GM19324 (cell line): ENCODE data around the gene RAB25.

Experiments
- ATAC-seq: cut with Tn5 transposase; IDR thresholded peaks from one replicate; pipeline ENCODE4 v1.9.1; 2021; ENCODE audit warnings: mild to moderate bottlenecking, moderate library complexity; ENCODE audit not compliant: unreplicated experiment, low FRiP score

The RAB25 gene

DNA sequence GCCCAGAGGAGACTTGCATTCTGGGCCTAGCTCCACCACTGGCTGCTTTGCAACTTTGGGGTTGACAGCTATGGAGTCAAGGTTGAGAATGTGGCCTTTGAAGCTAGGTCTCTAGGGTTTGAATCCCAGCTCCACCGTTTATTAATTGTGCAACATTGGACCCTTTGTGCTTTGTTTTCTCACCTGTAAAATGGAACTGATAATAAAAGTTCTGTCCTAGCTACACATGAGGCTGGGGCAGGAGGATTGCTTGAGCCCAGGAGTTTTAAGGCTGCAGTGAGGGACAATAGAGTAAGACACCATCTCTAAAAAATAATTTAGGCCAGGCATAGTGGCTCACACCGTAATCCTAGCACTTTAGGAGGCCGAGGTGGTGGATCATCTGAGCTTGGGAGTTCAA is 38.3 kb downstream of the RAB25 start:
- ATAC-seq = no peak

DNA sequence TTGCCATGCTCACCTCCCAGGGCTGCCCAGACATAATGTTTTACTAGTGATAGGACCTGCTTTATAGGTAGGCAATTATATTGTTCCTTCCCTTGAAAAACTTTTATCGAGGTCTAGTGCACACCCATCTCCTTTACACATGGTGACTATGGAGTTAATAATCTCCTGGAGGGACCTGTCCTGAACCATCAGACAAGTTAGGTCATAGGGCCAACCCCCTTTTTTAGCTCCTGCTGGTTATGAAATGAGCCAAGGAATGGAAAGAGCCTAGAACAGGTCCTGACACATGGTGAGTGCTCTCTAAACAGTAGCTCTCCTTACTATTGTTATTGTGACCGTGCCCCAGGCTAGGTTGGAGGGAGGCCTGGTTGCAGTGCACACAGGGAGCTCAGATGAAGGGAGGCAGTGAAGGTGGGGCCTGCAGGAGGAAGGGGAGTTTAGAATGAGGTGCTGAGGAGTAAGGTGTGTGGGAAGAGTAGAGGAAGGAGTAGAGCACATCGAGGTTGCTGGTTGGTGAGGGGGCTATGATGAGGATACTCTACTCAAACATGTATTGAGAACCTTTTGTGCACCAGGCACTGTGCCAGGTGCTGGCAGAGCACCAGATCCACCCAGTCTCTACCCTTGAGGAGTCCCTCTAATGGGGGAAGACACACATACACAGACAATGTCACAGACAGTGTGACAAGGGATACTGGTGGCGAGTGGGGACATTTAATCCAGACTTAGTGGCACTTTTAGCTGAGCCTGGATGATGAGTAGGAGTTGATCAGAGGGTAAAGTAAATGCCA is 39.4 kb downstream of the RAB25 start:
- ATAC-seq = no peak

DNA sequence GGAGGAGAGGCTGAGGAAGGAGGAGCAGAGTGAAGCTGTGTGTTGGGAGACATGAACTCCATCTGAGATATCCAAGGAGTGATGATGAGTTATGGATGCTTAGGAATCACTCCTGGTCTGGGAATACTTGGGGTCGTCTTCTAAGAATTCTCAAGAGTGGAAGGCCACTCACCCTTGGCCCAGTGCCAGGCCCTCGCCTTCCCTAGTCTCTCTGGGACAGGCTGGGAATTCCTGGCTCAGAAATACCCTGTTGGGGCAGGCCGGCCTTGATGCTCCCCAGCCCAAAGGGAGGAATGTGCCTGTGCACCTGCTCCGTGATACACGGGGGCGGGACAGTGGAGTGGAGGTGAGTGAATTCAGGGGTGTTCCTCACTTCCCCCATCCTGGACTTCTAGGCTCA is 40.9 kb downstream of the RAB25 start:
- ATAC-seq = no peak

DNA sequence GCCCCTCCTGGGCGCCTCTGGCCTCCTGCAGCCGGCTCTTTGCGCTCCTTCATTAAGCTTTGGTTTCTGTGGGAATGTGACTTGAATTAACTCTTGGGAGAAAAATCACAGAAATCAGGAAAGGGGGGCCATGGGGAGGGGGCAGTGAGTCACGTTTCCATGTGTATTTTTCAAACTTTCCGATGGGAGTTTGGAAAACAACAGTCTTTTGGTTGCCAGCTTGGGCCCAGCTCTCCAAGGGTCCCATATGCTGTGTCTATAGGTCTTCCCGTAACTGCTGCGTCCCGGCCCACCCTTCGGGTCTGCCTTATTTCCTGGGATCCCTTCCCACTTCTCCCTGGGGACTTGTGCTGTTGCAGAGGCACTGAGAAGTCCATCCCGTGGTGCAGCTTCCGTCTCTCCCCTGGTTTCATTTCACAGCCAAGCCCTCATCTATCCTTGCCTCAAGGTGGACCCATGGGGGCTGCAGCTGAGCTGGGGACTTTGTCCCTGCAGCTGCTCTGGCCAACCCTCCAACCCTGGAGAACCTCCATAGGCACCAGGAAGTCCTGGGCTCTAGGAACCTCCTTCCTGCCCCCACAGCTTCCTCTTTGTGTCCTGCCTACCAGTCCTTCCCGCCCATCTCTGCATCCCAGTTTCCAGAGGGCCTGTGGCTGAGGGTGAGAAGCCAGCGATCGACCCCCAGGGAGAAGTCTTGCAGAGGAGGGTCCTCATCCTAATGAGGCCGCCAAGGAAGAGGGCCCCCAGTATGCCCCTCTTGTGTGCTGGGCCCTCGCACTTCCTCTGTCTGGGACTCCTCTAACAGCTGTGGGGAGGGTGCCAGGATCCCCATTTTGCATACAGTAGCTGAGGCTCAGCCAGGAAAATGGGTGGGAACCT is 41.9 kb downstream of the RAB25 start:
- ATAC-seq = no peak

DNA sequence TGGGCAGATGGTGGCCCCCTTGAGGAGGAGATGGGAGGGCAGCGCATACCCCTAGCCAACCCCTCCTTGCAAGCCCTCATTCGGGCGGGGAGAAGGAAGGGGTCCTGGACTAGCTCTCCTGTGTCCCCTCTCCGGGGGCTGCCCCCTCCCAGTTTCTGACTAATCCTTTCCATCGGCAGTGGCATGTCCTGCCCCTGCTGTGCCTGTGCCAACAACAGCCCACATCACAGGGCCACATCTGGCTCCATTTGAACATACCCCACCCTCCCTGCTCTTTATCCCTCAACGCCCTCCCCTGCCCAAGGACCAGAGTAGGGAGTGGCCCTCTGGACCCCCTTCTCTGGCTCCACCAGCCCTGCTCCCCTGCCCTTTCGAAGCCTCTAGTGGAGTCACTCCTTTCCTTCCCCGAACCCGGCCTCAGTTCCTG is 42.6 kb downstream of the RAB25 start:
- no peak for ATAC-seq

DNA sequence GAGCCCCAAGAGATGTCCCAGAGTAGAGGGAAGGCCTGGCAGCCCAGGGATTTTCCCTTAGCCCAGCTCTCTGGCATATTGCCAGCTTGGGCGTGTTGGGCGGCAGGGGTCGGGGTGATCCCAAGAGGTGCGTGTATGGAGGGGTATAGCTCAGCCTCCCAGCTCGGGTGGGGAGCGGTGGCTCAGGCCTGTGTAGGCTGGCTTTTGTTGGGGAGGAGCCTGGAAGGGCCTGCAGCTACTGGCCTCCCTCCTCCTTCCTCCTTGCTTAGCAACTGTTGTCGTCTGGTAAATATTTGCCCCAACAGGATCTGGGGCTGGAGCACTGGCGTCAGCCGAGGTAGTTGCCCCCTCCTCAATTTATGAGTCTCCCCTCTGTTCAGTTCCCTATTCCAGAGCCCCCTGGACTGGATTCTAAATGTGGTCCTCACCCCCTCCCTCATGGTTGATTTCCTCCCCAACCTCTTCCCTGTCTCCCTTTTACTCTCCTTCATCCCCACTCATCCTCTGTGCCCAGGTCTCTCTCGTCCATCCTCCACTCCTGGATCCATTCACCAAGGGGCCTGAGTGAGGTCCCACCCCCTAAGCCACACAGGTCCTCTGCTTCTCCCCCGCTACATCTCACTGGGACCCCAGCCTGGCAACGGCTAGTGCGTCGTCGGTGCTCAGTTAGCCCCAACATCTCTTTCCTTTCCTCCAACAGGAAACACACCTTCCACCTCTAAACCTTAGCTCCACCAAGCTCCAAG is 43.3 kb downstream of the RAB25 start:
- no peak for ATAC-seq

DNA sequence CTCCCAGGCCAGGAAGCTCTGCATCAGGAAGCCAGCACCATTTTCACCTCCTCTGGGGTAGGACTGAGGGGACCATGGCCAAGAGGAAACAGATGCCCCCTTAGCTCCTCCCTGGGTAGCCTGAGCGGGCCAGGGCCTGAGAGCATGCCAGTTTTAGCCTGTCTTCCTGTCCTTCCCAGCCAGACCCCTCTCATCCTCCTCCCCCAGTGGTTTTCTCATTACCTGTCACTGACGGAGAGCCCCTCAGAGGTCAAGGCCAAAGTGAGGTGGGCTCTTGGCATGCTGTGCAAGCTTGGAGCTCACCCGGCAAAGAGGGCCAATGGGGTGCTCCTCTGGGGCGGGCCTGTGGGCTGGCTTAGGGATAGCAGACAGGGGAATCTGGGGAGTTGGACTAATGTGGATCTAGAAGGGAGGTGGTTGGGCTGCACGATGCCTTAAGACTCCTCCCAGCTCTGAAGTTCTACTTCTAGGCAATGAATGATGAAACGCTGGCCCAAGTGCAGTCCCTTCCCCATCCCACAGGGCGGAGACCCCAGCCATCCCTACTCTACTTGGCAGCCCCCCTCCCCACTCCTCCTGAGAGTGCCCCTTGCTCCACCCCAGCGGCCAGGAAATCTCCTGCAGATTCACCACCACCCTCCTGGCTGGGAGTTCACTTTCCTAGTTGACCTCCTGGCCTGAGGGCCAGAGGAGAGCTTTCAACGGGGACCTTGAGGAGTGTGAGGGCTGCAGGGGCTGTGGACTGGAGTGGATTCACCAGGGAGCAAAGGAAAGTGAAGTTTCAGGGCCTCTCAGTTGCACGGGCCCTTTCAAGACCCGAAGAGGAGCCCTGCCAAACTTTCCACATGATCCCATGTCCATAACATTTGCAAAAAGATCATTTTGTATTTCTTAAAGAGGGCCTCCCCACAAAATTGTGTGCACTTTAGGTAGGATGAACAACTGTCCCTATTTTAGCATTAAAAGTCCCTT is 44.2 kb downstream of the RAB25 start:
- ATAC-seq = no peak

DNA sequence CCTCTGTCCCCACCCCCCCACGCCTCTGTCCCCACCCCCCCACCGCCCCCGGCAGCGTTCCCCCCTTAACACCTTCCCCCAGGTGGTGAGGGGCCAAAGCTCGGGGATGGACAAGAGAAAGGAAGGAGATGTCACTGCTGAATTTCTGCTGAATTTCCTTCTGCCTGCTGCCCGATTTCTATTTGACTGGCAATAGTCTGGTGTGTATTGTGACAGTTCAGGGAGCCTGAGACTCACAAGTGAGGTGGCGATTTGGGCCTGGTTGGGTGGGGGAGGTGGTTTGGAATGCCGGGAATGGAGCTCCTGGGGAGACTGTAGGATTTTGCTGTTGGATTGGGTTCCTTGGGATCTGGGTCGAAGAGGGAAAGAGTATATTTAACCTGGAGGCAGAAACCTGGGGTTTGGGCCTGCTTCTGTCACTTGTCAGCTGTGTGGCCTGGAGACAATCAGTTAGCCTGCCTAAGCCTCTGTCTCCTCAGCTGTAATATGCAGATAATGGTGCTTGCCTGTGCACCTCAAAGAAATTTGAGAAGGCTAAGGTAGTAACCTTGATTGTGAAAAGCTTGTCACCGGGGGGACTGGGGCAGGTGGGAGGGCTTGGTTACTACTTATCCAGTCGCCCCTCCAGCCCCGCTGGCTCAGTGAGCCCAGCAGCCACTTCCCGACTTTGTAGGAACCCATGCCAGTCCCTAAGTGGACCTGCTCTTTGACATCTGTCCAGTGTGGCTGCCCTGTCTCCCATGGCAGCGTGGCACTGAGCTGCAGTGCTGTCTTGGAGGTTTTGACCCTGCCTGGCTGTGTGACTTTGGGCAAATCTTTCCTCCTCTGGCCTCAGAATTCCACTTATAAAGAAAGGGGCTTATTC is 45.9 kb downstream of the RAB25 start:
- no peak for ATAC-seq

DNA sequence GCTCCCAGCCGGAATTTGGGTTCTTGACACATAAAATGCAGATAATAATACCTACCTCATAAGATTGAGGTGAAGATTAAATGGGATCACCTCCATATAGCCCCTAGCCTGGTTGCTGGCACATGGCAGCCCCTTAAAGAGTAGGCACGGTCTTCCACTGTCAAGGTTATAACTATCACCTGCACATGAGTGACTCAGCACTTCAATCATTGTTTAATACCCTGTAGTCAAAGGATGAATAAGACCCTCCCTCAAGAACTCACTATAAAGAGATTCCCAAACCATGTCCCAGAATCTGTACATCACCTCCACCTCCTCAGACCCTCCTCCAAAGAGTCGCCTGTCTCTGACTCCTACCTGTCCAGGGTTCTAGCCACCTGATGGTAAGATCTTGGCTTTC is 47.1 kb downstream of the RAB25 start:
- no peak for ATAC-seq

DNA sequence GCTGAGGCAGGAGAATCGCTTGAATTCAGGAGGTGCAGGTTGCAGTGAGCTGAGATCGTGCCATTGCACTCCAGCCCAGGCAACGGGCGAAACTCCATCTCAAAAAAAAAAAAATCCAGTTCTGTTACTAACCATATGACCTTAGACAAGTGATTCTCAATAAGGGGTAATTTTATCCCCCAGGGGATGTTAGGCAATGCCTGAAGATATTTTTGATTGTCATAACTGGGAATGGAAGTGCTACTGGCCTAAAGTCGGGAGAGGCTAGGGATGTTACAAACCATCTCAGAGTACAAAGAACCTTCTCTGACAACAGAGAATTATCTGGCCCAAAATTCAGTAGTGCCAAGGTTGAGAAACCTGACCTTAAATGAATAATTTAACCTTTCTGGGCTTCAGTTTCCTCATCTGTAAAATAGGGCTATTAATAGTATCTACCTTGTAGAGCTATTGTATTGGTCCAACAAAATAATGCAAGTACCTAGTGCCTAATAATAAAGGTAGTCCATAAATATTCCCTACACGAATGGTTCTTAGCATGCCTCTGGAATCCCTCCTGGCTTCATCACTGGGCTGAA is 47.8 kb downstream of the RAB25 start:
- no peak for ATAC-seq

DNA sequence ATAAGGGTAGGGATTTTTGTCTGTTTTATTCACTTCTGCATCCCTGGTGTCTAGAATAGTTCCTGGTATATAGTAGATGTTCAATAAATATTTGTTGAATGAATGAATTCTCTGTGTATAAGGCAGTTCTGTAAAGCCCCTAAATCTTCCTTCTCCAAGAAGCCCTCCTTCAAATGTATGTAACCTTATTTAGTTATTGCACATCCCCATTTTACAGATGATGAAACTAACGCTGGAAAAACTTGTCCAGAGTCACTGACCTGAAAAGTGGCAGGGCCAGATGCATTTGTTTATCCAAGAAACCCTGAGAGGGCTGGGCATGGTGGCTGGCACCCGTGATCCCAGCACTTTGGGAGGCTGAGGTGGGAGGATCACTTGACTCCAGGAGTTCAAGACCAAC is 49.3 kb downstream of the RAB25 start:
- no peak for ATAC-seq

DNA sequence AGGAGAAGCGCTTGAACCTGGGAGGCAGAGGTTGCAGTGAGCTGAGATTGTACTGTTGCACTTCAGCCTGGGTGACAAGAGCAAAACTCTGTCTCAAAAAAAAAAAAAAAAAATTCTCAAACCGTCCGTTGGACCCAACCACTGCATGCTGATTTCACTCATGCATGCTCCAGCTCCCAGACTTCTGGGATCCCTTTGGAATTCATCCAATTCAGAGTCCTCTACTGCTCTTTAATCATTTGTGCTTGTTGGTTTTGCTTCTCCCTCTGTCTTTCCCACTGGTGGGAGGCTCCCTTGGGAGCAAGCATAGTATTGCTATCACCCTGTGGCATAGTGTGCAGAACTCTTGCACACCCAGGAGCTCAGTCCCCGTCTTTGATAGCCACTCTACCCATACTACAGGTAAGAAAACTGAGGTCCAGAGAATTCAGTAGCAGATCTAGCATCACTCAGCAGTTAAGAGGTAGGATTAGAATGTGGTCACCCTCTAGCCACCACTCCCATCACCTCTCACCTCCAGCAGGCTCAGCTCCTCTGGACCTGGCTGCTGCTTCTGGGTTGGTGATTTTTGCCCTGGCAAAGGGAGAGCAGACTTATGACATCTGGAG is 50.5 kb downstream of the RAB25 start:
- no peak for ATAC-seq

DNA sequence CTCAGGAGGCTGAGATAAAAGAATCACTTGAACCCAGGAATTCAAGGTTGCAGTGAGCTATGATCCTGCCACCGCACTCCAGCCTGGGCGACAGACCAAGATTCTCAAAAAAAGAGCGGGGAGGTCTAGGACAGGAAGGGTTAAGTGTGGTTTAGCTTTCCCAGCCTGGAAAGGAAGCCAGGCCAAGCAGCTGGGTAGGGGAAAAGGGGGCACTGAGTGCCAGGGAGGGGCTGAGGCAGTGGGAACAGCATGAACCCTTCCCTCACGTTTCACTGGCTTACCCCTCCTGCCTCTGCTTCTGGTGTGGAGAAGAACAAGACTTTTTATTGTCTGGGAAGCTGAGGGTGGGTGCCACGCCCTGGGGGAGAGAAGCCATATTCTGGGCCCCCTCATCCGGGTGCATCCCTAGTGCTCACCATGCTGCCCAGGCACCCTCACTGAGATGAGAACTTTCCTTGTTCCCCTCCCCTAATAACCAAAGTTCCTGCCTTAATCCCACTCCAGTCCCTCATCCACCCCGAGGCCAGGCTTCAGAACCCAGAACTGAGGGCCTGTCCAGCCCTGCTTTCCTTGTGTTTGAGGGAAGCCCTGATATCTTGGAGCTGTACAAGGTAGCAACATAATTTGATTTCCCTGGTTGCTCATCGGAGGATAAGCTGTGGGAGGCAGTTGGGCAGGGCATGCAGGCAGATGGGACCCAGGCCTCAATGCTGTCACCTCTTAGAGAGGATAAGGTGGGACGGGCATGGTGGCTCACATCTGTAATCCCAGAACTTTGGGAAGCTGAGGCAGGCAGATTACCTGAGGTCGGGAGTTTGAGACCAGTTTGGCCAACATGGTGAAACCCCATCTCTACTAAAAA is 51.5 kb downstream of the RAB25 start:
- ATAC-seq = no peak

DNA sequence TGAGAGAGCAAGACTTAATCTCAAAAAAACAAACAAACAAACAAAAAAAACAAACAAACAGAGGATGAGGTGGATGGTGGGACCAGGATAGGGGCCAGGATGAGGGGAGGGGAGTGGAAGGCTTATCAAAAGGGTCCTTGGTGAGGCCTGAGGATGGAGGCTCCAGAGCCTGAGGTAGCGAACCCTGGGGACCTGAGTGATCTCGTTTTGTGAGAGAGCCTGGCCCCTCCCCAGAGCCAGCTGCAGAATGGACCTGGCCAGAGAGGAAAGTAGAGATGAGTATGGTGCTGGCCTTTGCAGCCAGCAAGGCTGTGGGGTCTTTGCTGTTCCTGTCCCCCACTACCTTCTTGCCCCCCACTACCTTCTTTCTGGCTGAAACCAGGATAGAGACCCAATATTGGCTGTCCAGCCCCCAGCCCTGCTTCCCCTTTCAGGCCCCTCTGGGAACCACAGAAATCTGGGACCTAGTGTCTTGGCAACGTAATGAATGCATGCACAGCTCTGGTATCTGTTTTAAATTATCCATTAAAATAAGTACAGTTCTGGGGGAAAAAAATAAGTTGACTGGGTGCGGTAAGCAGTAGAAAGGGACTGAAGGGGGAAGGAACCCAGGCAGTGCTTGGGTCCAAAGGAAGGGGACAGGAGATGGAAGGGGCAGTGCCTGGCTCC is 52.5 kb downstream of the RAB25 start:
- no peak for ATAC-seq

DNA sequence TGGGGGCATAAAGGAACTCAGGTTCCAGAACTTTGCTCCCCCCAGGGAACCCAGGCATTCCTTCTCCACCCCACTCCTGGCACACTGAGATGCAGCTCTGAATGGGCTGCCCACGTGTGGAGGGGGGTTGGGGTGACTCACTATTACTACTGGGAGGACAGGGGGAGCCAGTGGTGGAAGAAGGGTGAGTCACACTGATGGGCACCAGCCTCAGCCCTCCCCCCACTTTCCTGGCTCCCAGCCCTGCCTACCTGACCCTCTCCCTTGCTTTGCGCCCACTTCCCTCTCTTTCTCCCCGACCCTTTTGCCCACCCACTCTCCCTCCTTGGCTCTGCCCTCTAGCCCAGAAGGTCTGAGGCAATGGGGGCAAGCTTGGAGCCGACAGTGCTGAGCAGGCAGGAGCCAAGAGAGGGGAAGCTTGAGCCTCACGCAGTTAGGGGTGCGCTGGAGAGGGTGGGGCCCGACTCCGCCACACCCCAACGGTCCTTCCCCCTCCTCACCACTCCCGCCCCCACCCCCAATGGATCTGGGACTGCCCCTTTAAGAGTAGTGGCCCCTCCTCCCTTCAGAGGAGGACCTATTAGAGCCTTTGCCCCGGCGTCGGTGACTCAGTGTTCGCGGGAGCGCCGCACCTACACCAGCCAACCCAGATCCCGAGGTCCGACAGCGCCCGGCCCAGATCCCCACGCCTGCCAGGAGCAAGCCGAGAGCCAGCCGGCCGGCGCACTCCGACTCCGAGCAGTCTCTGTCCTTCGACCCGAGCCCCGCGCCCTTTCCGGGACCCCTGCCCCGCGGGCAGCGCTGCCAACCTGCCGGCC is 53.4 kb downstream of the RAB25 start, which contains the start of gene LMNA:
Gene LMNA (plus strand): TSS at position 611 of the 818 bp plus-strand sequence. CDS start 208 bp downstream, outside the sequence.
- ATAC-seq = peak; percentile 68
